ENCODE data around the gene FAM20A.

DNA sequence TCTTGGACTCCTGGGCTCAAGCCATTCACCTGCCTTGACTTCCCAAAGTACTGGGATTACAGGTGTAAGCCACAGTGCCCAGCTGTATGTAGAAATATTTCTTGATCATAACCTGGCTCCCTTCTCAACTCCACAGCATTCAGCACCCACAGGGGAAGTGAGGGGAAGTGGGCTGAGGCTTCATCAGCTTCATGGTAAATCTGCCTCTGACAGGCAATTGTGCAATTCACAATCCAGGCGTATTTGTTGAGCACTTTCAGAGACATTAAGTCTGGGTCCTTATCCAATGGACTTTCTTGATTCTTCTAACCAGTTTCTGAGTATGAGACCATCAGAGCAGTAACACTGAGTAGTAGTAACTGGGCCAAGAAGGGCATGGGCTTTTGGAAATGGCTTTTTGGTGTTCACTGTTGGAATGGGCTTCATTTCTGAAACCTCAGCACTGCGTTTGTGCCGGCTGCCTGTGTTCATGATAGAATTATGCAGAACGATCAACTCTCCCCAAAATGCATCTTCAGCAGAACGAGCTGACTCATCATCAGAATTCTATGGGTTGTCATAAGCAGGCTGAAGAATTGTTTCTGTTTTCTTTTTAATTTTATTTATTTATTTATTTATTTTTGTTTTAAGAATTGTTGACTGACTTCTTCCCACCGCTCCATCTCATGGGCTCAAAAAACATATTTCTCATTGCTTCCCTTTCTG, 28.9 kb downstream of the FAM20A start:
- TF ChIP-seq, protein P1, sequence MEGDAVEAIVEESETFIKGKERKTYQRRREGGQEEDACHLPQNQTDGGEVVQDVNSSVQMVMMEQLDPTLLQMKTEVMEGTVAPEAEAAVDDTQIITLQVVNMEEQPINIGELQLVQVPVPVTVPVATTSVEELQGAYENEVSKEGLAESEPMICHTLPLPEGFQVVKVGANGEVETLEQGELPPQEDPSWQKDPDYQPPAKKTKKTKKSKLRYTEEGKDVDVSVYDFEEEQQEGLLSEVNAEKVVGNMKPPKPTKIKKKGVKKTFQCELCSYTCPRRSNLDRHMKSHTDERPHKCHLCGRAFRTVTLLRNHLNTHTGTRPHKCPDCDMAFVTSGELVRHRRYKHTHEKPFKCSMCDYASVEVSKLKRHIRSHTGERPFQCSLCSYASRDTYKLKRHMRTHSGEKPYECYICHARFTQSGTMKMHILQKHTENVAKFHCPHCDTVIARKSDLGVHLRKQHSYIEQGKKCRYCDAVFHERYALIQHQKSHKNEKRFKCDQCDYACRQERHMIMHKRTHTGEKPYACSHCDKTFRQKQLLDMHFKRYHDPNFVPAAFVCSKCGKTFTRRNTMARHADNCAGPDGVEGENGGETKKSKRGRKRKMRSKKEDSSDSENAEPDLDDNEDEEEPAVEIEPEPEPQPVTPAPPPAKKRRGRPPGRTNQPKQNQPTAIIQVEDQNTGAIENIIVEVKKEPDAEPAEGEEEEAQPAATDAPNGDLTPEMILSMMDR (IDR thresholded peaks at IDR 0.05), result no peak
- TF ChIP-seq POLR2A (IDR thresholded peaks at IDR 0.05) (no peak), POLR2AphosphoS5 (IDR thresholded peaks at IDR 0.05) (no peak)

Measured in sigmoid colon (tissue), 4 donors.